Hepatocyte (in vitro differentiated cells): ENCODE results near the gene SUPT16H.

Experiments used
- CTCF ChIP-seq: fragments of 200-600 bp; sonication (generic); IDR thresholded peaks from 2 replicates; pipeline ENCODE4 v1.5.1; 2016; ENCODE audit warnings: antibody characterized with exemption, mild to moderate bottlenecking; ENCODE audit not compliant: poor library complexity
- EZH2 ChIP-seq: fragments of 200-600 bp; sonication (generic); IDR thresholded peaks from 2 replicates; pipeline ENCODE4 v1.6.1; 2016; ENCODE audit warnings: antibody characterized with exemption, mild to moderate bottlenecking, borderline replicate concordance

GRCh38 chr14:21373980-21374379 lies 9.8 kb downstream of the SUPT16H start:
- TF ChIP-seq CTCF (no peak), EZH2 (no peak)
